Osteocyte (in vitro differentiated cells): ENCODE data around the gene SNRPA1. TPM values are rescaled to one million over a fixed set of nuclear protein-coding genes. Genes with fewer than 3 reads are reported as not detected.

Experiments used
- DNase-seq: peaks from one replicate; pipeline ENCODE4 v3.0.0; 2021; ENCODE audit warnings: mixed read lengths; ENCODE audit not compliant: unreplicated experiment; ENCODE audit errors: extremely low spot score
- H3K27ac Mint-ChIP-seq: one replicate; pipeline ENCODE4 v1.8.0; 2021; ENCODE audit warnings: mild to moderate bottlenecking, mixed read lengths; ENCODE audit not compliant: unreplicated experiment
- H3K27me3 Mint-ChIP-seq: one replicate; pipeline ENCODE4 v1.8.0; 2021; ENCODE audit warnings: mixed read lengths; ENCODE audit not compliant: unreplicated experiment
- H3K36me3 Mint-ChIP-seq: one replicate; pipeline ENCODE4 v1.8.0; 2021; ENCODE audit warnings: mixed read lengths; ENCODE audit not compliant: unreplicated experiment
- H3K4me1 Mint-ChIP-seq: one replicate; pipeline ENCODE4 v1.8.0; 2021; ENCODE audit warnings: mixed read lengths; ENCODE audit not compliant: unreplicated experiment
- H3K4me3 Mint-ChIP-seq: one replicate; pipeline ENCODE4 v1.8.0; 2021; ENCODE audit warnings: mild to moderate bottlenecking, moderate library complexity, mixed read lengths; ENCODE audit not compliant: unreplicated experiment
- H3K9me3 Mint-ChIP-seq: one replicate; pipeline ENCODE4 v1.8.0; 2021; ENCODE audit warnings: mixed read lengths; ENCODE audit not compliant: unreplicated experiment
- total RNA-seq: library from RNA; stranded (reverse); gene quantifications from 2 replicates; pipeline ENCODE4 v1.2.1, GENCODE V29; 2021
- TF ChIP-seq, protein P1 (sequence below): fragments of 200-600 bp; sonication (generic); IDR thresholded peaks from 2 replicates; pipeline ENCODE4 v1.5.0; 2021; ENCODE audit warnings: antibody characterized with exemption, mild to moderate bottlenecking, moderate library complexity

Gene SNRPA1
- total RNA-seq, 1 donor from 2014 or later = 34.6 TPM

GRCh38 chr15:101326462-101327146 lies 31.6 kb upstream of the SNRPA1 start:
- no peaks in the 10 kb centered on the region for H3K9me3 Mint-ChIP-seq
- H3K4me1 Mint-ChIP-seq = no peaks in the 10 kb centered on the region
- no peak for DNase-seq
- H3K27me3 Mint-ChIP-seq = peaks cover 8% of the 10 kb centered on the region
- no peak overlapping the region for H3K27ac Mint-ChIP-seq
- TF ChIP-seq, protein P1, sequence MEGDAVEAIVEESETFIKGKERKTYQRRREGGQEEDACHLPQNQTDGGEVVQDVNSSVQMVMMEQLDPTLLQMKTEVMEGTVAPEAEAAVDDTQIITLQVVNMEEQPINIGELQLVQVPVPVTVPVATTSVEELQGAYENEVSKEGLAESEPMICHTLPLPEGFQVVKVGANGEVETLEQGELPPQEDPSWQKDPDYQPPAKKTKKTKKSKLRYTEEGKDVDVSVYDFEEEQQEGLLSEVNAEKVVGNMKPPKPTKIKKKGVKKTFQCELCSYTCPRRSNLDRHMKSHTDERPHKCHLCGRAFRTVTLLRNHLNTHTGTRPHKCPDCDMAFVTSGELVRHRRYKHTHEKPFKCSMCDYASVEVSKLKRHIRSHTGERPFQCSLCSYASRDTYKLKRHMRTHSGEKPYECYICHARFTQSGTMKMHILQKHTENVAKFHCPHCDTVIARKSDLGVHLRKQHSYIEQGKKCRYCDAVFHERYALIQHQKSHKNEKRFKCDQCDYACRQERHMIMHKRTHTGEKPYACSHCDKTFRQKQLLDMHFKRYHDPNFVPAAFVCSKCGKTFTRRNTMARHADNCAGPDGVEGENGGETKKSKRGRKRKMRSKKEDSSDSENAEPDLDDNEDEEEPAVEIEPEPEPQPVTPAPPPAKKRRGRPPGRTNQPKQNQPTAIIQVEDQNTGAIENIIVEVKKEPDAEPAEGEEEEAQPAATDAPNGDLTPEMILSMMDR = no peak
- H3K36me3 Mint-ChIP-seq = no peaks in the 10 kb centered on the region
- H3K4me3 Mint-ChIP-seq = no peak overlapping the region

- H3K27me3 Mint-ChIP-seq = peaks cover 14% of the 10 kb centered on the region
- H3K4me3 Mint-ChIP-seq = no peak overlapping the region
- H3K36me3 Mint-ChIP-seq = no peaks in the 10 kb centered on the region
- no peak for DNase-seq
- H3K4me1 Mint-ChIP-seq = no peaks in the 10 kb centered on the region
- H3K27ac Mint-ChIP-seq = no peak overlapping the region
- no peaks in the 10 kb centered on the region for H3K9me3 Mint-ChIP-seq
- TF ChIP-seq, protein P1 = no peak
Measured at GRCh38 chr15:101326026-101326315, 30.9 kb upstream of the SNRPA1 start.

DNA sequence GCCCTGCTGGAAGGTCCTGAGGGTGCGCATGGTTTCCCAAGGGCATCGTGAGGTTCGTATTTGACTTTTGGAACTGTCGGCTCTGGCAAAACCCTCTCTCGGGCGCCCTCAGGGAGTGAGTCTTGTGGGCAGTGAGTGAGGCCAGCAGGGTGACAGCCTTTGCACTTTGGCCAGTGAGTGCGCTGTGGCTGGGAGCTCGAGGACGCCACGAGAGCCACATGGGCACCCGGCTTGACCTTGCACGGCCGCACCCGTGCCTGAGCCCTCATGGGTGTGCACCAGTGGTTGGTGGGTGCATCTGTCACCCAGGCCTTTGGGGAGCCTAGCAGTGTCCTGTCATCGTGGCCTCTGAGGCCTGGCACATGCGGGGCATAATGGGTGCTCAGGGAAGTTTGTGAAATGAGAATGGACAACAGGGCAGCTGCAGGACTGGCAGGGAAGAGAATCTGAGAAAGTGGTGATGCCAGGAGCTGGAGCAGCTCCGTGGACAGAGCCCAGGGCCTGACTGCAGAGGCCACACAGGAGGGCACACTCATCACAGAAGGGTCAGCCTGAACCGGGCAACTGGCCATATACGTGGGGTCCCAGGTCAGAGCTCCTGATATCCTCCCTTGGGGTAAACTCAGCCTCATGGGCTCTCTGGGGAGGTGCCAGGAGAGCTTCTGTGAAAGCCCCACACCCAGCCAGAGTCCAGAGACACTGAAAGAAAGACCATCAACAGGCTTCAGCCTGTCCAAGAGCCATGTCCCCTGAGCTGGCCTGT lies 30.4 kb upstream of the SNRPA1 start:
- no peak for DNase-seq
- H3K4me1 Mint-ChIP-seq = no peaks in the 10 kb centered on the region
- H3K9me3 Mint-ChIP-seq = no peaks in the 10 kb centered on the region
- H3K27me3 Mint-ChIP-seq = peaks cover 18% of the 10 kb centered on the region
- TF ChIP-seq, protein P1 = no peak
- no peak overlapping the region for H3K27ac Mint-ChIP-seq
- no peak overlapping the region for H3K4me3 Mint-ChIP-seq
- no peaks in the 10 kb centered on the region for H3K36me3 Mint-ChIP-seq

DNA sequence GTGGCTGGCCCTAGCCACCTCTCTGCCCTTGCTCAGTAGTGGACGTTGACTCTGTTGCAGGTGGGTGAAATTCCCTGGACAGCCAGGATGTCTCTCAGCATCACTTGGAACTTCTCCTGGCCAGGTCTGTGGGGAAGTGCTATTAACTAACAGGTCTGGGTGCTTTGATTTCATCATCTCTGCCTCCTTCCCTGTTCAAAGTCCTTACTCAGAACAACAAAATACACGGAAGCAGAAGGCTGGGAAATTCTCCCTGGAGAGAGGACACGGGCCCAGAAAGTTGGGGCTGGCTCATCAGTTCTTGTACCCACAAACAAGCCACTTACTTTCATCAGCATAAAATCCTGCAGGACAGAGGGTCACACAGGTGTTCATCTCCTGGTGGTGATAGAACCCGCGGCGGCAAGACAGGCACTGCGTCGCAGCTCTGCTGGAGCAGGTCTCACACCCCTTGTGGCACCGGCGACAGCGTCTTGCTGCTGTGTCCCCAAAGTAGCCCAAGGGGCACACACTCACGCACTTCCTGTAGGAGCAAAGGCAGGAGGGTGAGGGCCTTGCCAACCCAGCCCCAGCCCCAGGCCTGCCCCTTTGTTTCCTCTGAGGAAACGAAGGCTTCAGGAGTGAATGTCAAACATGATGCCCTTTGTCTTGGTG lies 29.6 kb upstream of the SNRPA1 start:
- H3K9me3 Mint-ChIP-seq = no peaks in the 10 kb centered on the region
- no peak overlapping the region for H3K4me3 Mint-ChIP-seq
- H3K27me3 Mint-ChIP-seq = peaks cover 21% of the 10 kb centered on the region
- TF ChIP-seq, protein P1 = no peak
- H3K4me1 Mint-ChIP-seq = no peaks in the 10 kb centered on the region
- no peaks in the 10 kb centered on the region for H3K36me3 Mint-ChIP-seq
- H3K27ac Mint-ChIP-seq = no peak overlapping the region
- no peak for DNase-seq
